OCI-LY1 (cell line): ENCODE measurements around the gene SPATA32.

ENCODE experiments used
- H2AFZ ChIP-seq: fragments of 200-600 bp; sonication (generic), shearing (Covaris generic); 2 replicates; pipeline ENCODE4 v1.6.0; 2014; ENCODE audit warnings: antibody characterized with exemption, mild to moderate bottlenecking, low read length
- H3F3A ChIP-seq: fragments of 200-600 bp; sonication (generic), shearing (Covaris generic); 2 replicates; pipeline ENCODE4 v1.6.0; 2014; ENCODE audit warnings: mild to moderate bottlenecking, antibody characterized with exemption, low read length, moderate library complexity; ENCODE audit not compliant: insufficient read depth
- H3K27ac ChIP-seq: fragments of 200-600 bp; sonication (generic); 2 replicates; pipeline ENCODE4 v1.5.1; 2014; ENCODE audit warnings: low read length, mixed run types, mild to moderate bottlenecking, low read depth; ENCODE audit not compliant: poor library complexity, severe bottlenecking
- H3K27me3 ChIP-seq: fragments of 200-600 bp; sonication (generic); 2 replicates; pipeline ENCODE4 v1.6.0; 2014; ENCODE audit warnings: antibody characterized with exemption, mild to moderate bottlenecking, low read length, moderate library complexity; ENCODE audit not compliant: insufficient read depth
- H3K36me3 ChIP-seq: fragments of 200-600 bp; sonication (generic); 2 replicates; pipeline ENCODE4 v1.6.1; 2014; ENCODE audit warnings: mild to moderate bottlenecking, antibody characterized with exemption, low read length, moderate library complexity, mixed read lengths; ENCODE audit not compliant: insufficient read depth
- H3K4me1 ChIP-seq: fragments of 200-600 bp; sonication (generic); 2 replicates; pipeline ENCODE4 v1.5.1; 2014; ENCODE audit warnings: mild to moderate bottlenecking, low read length, moderate library complexity; ENCODE audit not compliant: insufficient read depth, severe bottlenecking
- H3K4me2 ChIP-seq: fragments of 200-600 bp; sonication (generic), shearing (Covaris generic); 2 replicates; pipeline ENCODE4 v1.6.1; 2014; ENCODE audit warnings: low read length
- H3K4me3 ChIP-seq: fragments of 200-600 bp; sonication (generic); 2 replicates; pipeline ENCODE4 v1.5.1; 2014; ENCODE audit warnings: low read length, low read depth, mild to moderate bottlenecking, mixed read lengths; ENCODE audit not compliant: poor library complexity, severe bottlenecking
- H3K79me2 ChIP-seq: fragments of 200-600 bp; shearing (Covaris generic); 2 replicates; pipeline ENCODE4 v1.6.1; 2016; ENCODE audit warnings: mixed run types, low read length, mixed read lengths; ENCODE audit not compliant: insufficient read depth
- H3K9ac ChIP-seq: fragments of 200-600 bp; sonication (generic), shearing (Covaris generic); 2 replicates; pipeline ENCODE4 v1.6.1; 2014; ENCODE audit warnings: mild to moderate bottlenecking, low read length, mixed read lengths
- H3K9me2 ChIP-seq: fragments of 200-600 bp; sonication (generic), shearing (Covaris generic); 2 replicates; pipeline ENCODE4 v1.6.1; 2014; ENCODE audit warnings: low read depth, mild to moderate bottlenecking, low read length, mixed read lengths
- H3K9me3 ChIP-seq: fragments of 200-600 bp; shearing (Covaris generic); 2 replicates; pipeline ENCODE4 v1.6.1; 2014; ENCODE audit warnings: low read length, mixed read lengths
- H4K20me1 ChIP-seq: fragments of 200-600 bp; sonication (generic), shearing (Covaris generic); 2 replicates; pipeline ENCODE4 v1.6.0; 2016; ENCODE audit warnings: mild to moderate bottlenecking, low read length; ENCODE audit not compliant: insufficient read depth
- CTCF ChIP-seq: fragments of 200-600 bp; sonication (generic), shearing (Covaris generic); IDR thresholded peaks from 2 replicates; pipeline ENCODE4 v1.5.1; 2017; ENCODE audit warnings: mild to moderate bottlenecking, antibody characterized with exemption, low read length, moderate library complexity, mixed read lengths
- EZH2 ChIP-seq: fragments of 200-600 bp; sonication (generic), shearing (Covaris generic); IDR thresholded peaks from 2 replicates; pipeline ENCODE4 v1.8.0; 2017; ENCODE audit warnings: borderline replicate concordance, mixed run types, mild to moderate bottlenecking, antibody characterized with exemption, low read length, moderate library complexity, mixed read lengths

SPATA32 gene

GRCh38 chr17:45236282-45236606, 25.6 kb downstream of the SPATA32 start:
- H3K27ac ChIP-seq: no peak overlapping the region
- TF ChIP-seq EZH2: no peak
- no peaks in the 10 kb centered on the region for H3K79me2 ChIP-seq
- H3K27me3 ChIP-seq: no peaks in the 10 kb centered on the region
- no peaks in the 10 kb centered on the region for H3K9me2 ChIP-seq
- H2AFZ ChIP-seq: no peak overlapping the region
- H3K36me3 ChIP-seq: peaks cover 4% of the 10 kb centered on the region; the same call in 1 of the 2 replicates
- no peak overlapping the region for H3K4me2 ChIP-seq
- no peak overlapping the region for H3K4me3 ChIP-seq
- H3F3A ChIP-seq: no peaks in the 10 kb centered on the region
- peaks cover 2% of the 10 kb centered on the region for H3K4me1 ChIP-seq
- no peaks in the 10 kb centered on the region for H3K9me3 ChIP-seq
- H3K9ac ChIP-seq: no peak overlapping the region
- H4K20me1 ChIP-seq: no peaks in the 10 kb centered on the region

GRCh38 chr17:45235416-45236281, 26.2 kb downstream of the SPATA32 start:
- TF ChIP-seq EZH2 (no peak), CTCF (peak; percentile 87)
- Histone ChIP-seq H3K4me3 (no peak overlapping the region), H3K27me3 (no peaks in the 10 kb centered on the region), H3F3A (no peaks in the 10 kb centered on the region), H3K79me2 (no peaks in the 10 kb centered on the region), H3K4me2 (no peak overlapping the region), H3K9ac (no peak overlapping the region), H3K9me2 (no peaks in the 10 kb centered on the region), H3K36me3 (peaks cover 4% of the 10 kb centered on the region; the same call in 1 of the 2 replicates), H3K27ac (no peak overlapping the region), H3K4me1 (peaks cover 6% of the 10 kb centered on the region), H2AFZ (no peak overlapping the region), H4K20me1 (no peaks in the 10 kb centered on the region), H3K9me3 (no peaks in the 10 kb centered on the region)

GRCh38 chr17:45234641-45235415, 27.1 kb downstream of the SPATA32 start:
- no peak overlapping the region for H3K9ac ChIP-seq
- H4K20me1 ChIP-seq: no peaks in the 10 kb centered on the region
- no peak overlapping the region for H3K4me3 ChIP-seq
- H3K9me2 ChIP-seq: no peaks in the 10 kb centered on the region
- no peak overlapping the region for H2AFZ ChIP-seq
- no peak overlapping the region for H3K4me2 ChIP-seq
- H3K79me2 ChIP-seq: no peaks in the 10 kb centered on the region
- H3K9me3 ChIP-seq: no peaks in the 10 kb centered on the region
- no peaks in the 10 kb centered on the region for H3K27me3 ChIP-seq
- H3F3A ChIP-seq: no peaks in the 10 kb centered on the region
- peaks cover 6% of the 10 kb centered on the region for H3K4me1 ChIP-seq
- H3K36me3 ChIP-seq: peaks cover 4% of the 10 kb centered on the region; the same call in 1 of the 2 replicates
- TF ChIP-seq EZH2: no peak
- TF ChIP-seq CTCF: peak; percentile 60
- no peak overlapping the region for H3K27ac ChIP-seq
